Upper lobe of left lung (tissue), 4 donors: ENCODE data around the gene DLGAP4.

Experiments used
- EP300 ChIP-seq, 4 donors: sonication (generic); formaldehyde crosslinking; IDR thresholded peaks; one replicate each; pipeline ENCODE4 v1.5.1; 2017; ENCODE audit warnings: antibody characterized with exemption in 4 of 4, control low read depth in 2 of 4
- POLR2A ChIP-seq, 4 donors: fragments of 450-650 bp; IDR thresholded peaks; one replicate each; pipeline ENCODE4 v1.5.1; 2016 to 2017; ENCODE audit warnings: antibody characterized with exemption in 4 of 4, mild to moderate bottlenecking in 2 of 4
- POLR2AphosphoS5 ChIP-seq, 2 donors: sonication (generic); formaldehyde crosslinking; IDR thresholded peaks; one replicate each; pipeline ENCODE4 v1.5.1; 2017; ENCODE audit warnings: antibody characterized with exemption in 2 of 2
- TF ChIP-seq, protein P1 (sequence below), 6 experiments: fragments of 450-650 bp in 4 of 6; fragments of 200-600 bp in 2 of 6; sonication (generic) in 2 of 6; IDR thresholded peaks; one replicate each; pipeline ENCODE4 v1.5.1; 2016 to 2019; ENCODE audit warnings: antibody characterized with exemption in 6 of 6

DNA sequence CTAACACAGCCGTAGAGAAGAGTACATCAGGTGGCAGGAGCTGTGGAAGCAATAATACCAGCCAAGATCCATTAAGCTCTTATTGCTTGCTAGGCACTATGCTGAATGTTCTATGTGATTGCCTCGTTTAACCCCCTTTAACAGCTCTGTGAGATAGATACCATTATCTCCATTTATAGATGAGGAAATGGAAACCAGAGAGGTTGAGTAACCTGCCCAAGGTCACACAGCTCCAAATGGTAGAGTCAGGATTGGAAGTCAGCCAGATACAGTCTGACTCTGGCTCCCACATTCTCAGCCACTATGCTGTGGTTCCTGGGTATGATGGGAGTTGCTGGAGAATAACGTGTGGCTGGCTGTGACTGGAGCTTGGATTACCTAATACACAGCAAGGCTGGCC is 92.4 kb downstream of the DLGAP4 start:
- TF ChIP-seq, protein P1, sequence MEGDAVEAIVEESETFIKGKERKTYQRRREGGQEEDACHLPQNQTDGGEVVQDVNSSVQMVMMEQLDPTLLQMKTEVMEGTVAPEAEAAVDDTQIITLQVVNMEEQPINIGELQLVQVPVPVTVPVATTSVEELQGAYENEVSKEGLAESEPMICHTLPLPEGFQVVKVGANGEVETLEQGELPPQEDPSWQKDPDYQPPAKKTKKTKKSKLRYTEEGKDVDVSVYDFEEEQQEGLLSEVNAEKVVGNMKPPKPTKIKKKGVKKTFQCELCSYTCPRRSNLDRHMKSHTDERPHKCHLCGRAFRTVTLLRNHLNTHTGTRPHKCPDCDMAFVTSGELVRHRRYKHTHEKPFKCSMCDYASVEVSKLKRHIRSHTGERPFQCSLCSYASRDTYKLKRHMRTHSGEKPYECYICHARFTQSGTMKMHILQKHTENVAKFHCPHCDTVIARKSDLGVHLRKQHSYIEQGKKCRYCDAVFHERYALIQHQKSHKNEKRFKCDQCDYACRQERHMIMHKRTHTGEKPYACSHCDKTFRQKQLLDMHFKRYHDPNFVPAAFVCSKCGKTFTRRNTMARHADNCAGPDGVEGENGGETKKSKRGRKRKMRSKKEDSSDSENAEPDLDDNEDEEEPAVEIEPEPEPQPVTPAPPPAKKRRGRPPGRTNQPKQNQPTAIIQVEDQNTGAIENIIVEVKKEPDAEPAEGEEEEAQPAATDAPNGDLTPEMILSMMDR (IDR thresholded peaks at IDR 0.05), result no peak
- TF ChIP-seq EP300 (IDR thresholded peaks at IDR 0.05) (no peak), POLR2AphosphoS5 (IDR thresholded peaks at IDR 0.05) (no peak), POLR2A (IDR thresholded peaks at IDR 0.05) (no peak)
